Mucosa of gallbladder (tissue), 1 donor: ENCODE data around the gene NEXN. TPM values are rescaled to one million over a fixed set of nuclear protein-coding genes. Genes with fewer than 3 reads are reported as not detected.
"Not testable (repeated sequence)": the region's sequence is repeated elsewhere in the genome, so short reads cannot be mapped to it uniquely, and the experiment has no call there.

Source experiments
- DNase-seq: peaks from one replicate; pipeline ENCODE4 v3.0.0-alpha.2; 2020; ENCODE audit warnings: low spot score
- total RNA-seq: library from RNA; stranded (reverse); gene quantifications from one replicate; pipeline ENCODE4 v1.2.1, GENCODE V29; 2021
- donor health status: DM: no; HTN: no; CAD: no.

NEXN gene
- total RNA-seq, 1 donor from 2014 or later, result 36.5 TPM

DNA sequence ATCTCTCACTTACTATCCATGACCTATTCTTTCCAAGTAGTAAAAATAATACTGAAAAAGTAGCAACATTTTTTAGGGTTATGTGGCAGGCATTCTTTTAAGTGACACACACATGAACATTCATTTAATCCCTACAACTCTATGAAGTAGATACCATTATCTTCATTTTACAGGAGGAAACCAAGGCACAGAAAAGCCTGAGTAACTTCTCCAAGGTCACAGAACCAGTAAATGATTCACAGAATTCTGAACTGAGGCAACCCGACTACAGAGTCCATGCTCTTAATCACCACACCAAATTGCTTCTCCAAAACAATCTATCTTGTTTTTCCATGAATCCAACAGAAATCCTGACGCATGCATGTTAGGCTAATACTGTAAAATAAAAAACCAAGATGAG lies 73.0 kb downstream of the NEXN start:
- no peak for DNase-seq

DNA sequence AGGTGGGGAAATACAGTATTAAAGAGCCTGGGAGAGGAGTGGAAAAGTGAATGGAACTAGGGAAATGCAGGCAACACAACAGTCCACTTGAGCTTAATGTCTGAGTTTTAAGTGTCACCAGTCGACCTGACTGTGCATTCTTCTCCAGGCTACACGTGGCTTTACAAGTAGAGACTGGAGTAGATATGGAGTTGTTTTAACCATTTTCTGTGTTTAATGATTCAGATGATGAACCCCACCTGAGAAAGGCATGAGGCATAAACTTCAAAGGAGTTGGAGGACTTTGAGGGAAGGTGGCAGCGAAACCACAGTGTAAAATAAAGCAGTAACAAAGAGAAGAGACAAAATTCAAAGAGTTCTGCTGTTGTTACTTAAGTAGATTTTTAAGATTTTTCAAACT lies 77.9 kb downstream of the NEXN start:
- DNase-seq, result no peak

DNA sequence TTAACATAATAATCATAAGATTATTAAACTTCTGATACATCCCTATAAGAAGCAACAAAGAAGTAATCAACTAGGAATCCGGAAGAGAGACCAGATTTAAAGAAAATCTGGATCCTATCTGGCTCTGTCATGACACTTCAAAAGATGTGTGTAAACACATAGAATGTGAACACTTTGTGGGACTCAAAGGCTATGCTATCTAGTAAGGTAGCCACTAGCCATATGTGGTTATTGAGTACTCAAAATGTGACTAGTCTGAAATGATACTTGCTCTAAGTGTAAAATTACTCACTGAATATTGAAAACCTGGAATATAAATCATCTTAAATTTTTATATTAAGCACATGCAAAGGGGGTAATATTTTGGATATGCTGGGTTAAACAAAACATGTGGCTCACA lies 81.8 kb downstream of the NEXN start:
- DNase-seq, result no peak

DNA sequence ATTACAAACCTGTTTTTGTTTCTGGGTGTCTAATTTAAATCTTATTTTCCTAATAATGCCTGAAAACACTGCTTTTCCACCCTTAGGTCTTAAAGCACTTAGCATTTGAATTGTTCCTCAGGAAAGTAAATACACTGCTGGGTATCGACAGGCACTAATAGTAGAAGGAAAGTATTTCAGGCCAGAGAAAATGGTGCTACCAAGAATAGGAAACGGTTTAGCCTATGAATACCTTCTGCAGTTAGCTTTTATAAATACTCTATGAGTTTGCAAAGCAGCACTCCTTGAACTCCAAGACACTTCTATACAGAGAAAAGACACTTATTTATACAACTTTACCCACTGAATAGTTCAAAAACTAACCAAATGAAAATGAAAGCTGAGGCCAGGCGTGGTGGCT lies 83.7 kb downstream of the NEXN start:
- DNase-seq, result no peak

DNA sequence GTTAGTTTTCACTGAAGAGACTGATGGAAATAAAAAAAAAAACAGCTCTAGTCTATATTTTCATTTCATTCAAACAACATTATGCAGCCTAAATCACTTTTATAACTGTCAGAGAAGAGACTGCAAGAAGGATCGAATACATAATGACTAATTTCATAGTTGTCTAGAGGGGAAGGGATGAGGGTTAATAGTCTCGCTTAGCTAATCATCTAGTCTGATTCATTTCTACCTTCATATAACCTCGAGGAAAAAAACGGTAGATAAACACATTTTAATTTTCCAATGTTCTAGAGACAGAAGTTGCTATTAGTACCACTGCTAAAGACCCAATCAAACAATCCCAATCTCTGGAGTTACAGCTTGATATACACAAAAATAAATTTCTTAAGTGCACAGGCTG lies 87.0 kb downstream of the NEXN start:
- DNase-seq, result no peak

DNA sequence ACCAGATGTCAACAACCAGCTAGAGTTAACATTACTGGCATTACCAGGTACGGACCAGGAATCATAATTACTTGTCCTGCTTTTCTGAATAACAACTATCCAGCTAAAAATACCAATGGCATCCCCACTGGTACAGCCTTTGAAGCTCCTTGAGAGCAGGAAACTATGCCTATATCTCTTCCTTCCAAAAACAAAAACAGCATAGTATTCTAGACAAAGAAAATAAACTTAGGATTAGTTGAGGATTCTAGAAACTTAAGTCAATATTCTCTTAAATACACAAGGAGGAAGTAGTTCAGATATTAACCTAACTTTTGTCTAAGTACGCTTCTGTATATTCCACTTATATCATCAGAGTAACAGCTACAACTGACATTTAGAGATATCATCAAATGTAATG lies 87.5 kb downstream of the NEXN start:
- DNase-seq, result no peak

DNA sequence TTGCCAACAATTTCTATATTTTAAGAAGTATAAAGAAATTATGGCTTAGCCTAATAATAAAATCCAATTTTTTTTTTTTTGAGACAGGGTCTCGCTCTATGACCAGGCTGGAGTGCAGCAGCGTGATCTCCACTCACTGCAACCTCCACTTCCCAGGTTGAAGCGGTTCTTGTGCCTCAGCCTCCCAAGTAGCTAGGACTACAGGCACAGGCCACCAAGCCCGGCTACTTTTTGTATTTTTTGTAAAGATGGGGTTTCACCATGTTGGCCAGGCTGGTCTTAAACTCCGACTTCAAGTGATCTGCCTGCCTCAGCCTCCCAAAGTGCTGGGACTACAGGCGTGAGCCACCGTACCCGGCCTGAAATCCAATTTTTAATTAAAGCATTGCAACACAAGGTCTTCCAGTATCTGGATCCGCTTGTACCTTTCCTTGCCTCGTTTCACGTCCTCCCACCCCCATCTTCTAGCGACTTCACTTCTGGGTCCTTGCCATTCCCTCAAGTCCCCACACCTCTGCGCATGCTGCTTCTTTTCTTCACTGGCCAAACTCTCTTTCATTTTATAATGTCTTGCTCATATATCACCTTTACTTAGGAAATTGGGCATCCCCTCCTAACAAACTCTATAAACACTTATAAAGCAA lies 88.1 kb downstream of the NEXN start:
- DNase-seq, result no peak

- DNase-seq, result no peak
Observed at GRCh38 chr1:77977989-77978292, 89.5 kb downstream of the NEXN start.

GRCh38 chr1:77978293-77978968 lies 90.0 kb downstream of the NEXN start:
- peak; percentile 79 for DNase-seq

GRCh38 chr1:77978969-77979876 lies 90.8 kb downstream of the NEXN start, which contains the start of gene FUBP1:
Gene FUBP1 (minus strand): TSS chr1:77979072. CDS start chr1:77979004, 68 bp downstream.
- peak; percentile 99 for DNase-seq

DNA sequence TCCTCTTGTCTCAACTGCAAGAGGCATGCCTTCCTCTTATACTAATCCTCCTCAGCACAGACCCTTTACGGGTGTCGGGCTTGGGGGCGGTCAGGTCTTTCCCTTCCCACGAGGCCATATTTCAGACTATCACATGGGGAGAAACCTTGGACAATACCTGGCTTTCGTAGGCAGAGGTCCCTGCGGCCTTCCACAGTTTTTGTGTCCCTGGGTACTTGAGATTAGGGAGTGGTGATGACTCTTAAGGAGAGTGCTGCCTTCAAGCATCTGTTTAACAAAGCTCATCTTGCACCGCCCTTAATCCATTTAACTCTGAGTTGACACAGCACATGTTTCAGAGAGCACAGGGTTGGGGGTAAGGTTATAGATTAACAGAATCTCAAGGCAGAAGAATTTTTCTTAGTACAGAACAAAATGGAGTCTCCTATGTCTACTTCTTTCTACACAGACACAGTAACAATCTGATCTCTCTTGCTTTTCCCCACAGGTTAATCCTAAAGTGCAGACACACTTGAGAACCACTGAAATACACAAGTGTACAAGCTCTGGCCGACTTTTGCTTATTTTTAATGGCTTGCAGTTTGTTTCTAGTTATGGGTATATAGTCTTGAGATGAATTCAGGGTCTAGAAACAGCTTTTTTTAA lies 95.0 kb downstream of the NEXN start:
- not testable (repeated sequence) for DNase-seq

DNA sequence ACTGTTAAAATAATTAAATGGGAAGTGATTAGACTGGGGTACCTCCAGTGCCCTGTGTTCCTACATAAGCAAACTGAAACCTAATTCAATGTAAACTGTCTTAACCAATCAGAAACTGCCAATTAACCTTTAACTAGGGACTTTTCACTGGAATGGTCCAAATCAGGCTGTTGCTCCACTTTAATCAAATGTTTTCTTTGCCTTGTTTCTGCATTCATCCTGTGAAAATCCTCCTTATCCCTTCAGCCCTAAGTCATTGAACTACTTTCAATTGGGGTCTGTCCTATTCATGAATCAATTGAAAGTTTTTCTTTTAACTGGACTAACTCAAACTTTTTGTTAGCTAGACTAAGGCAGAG lies 95.6 kb downstream of the NEXN start:
- DNase-seq, result no peak

DNA sequence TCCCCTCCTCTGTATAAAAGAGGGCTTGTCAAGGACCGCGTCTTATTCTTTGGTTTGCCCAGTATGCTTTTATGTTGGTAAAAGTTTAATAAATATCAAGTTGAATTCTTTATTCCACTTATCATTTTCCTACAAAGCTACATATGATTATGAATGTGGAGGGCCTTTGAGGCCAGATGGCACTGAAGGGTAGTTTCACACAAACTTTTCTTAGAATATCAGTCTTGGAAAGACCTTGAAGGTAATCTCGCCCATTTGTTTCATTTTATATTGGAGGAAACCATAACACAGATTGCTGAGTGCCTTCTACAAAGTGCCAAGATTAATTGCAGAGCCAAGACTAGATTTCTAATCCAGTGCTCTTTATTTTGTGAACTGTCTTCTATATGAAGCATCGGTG lies 96.2 kb downstream of the NEXN start:
- DNase-seq, result no peak

DNA sequence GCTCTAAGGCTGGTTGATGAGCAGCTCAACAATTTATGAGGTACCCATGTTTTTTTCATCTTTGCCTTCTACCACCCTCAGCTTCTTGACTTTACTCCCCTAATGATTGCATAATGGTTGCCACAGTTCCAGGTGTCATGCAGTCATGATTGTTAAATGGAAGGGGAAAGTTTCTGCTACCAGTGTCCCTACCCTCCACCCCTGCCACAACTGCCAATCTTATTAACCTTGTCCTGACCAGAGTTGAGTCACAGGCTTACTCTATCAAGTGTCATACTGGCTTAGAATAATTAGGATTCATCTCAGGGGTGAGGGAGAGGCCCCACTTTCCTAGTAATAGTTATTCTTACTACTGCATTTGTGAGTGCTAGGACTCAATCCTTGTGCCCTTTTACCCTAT lies 98.4 kb downstream of the NEXN start:
- no peak for DNase-seq

GRCh38 chr1:77987919-77988318 lies 99.5 kb downstream of the NEXN start:
- DNase-seq, result no peak

- DNase-seq, result no peak
Observed at GRCh38 chr1:77989744-77990143, 101.3 kb downstream of the NEXN start.

DNA sequence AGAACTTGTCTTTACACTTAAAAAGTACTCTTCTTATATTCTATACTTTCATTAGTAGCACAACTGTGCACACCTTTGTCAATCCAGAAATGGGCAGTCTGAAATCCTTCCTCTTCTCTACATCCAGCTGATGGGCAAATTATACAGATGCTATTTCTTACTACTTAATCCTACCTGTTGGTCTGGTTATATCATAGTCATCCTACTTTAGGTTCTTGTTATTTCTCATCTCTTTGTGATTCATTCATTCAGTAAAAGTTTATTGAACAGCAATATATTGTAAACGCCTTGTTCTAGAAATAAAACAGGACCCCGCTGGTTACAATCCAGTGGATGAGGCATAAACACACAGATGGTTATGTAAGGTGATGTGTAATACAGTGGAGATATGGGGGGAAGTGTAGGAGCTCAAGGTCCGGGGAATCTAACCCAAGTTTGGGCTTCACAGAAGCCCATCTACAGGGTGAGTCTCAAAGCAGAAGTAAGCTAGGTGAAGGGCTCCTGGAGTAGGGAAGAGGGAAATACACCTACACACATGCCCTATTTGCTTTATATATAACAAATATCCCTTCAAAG lies 102.3 kb downstream of the NEXN start:
- DNase-seq, result no peak

DNA sequence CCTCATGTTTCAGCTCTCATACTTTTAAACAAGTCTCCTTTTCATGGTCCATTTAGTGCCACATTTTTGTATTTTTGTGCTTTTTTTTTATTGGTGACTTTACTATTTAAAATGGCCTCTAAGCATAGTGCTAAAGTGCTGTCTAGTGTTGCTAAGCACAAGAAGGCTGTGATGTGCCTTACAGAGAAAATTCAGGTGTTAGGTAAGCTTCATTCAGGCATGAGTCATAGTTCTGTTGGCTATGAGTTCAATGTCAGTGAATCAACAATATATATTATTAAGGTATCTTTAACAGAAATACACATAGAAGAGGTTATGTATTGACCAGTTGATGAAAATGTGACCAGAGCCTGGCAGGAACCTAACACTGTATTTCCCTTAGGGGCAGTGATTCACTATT lies 103.2 kb downstream of the NEXN start:
- no peak for DNase-seq
